ENCODE data around the gene MELTF. TPM values are rescaled to one million over a fixed set of nuclear protein-coding genes. Genes with fewer than 3 reads are reported as not detected.

Gene MELTF
- total RNA-seq, 4 donors from 2014 or later, result 17.3 to 143 (median 50.7) TPM

GRCh38 chr3:196990601-196991007, 39.0 kb downstream of the MELTF start:
- Histone ChIP-seq H3K36me3 (no peaks in the 10 kb centered on the region), H3K9me3 (no peaks in the 10 kb centered on the region), H3K4me1 (peaks cover 0 to 16% (median 0%) of the 10 kb centered on the region in 4 donors), H3K27me3 (no peaks in the 10 kb centered on the region), H3K27ac (no peak overlapping the region), H3K4me3 (no peak overlapping the region)
- TF ChIP-seq CTCF (IDR thresholded peaks at IDR 0.05), result no peak
- TF ChIP-seq POLR2A (IDR thresholded peaks at IDR 0.05), result no peak
- peak in 2 of 3 donors; percentile 23 to 37 for DNase-seq

GRCh38 chr3:196989721-196990262, 39.8 kb downstream of the MELTF start:
- Histone ChIP-seq H3K4me1 (peaks cover 0 to 21% (median 0%) of the 10 kb centered on the region in 4 donors), H3K4me3 (no peak overlapping the region), H3K27ac (no peak overlapping the region), H3K36me3 (no peaks in the 10 kb centered on the region), H3K27me3 (no peaks in the 10 kb centered on the region), H3K9me3 (no peaks in the 10 kb centered on the region)
- peak in 2 of 3 donors; percentile 39 to 40 for DNase-seq
- TF ChIP-seq POLR2A (IDR thresholded peaks at IDR 0.05) (no peak), CTCF (IDR thresholded peaks at IDR 0.05) (no peak)

GRCh38 chr3:196988241-196989029, 41.2 kb downstream of the MELTF start:
- H3K9me3 ChIP-seq, result no peaks in the 10 kb centered on the region
- no peaks in the 10 kb centered on the region for H3K27me3 ChIP-seq
- no peaks in the 10 kb centered on the region for H3K36me3 ChIP-seq
- TF ChIP-seq CTCF (IDR thresholded peaks at IDR 0.05) (peak in 3 of 6 experiments; percentile 6 to 14 (median 7)), POLR2A (IDR thresholded peaks at IDR 0.05) (peak; percentile 20 to 41)
- H3K4me3 ChIP-seq, result no peak overlapping the region
- H3K27ac ChIP-seq, result peak overlapping the region in 3 of 4 donors; percentile 30 to 69 (median 68)
- DNase-seq, result peak in 2 of 3 donors; percentile 83 to 84
- peaks cover 0 to 22% (median 0%) of the 10 kb centered on the region in 4 donors for H3K4me1 ChIP-seq

- peak in 1 of 3 donors; percentile 26 for DNase-seq
- Histone ChIP-seq H3K36me3 (no peaks in the 10 kb centered on the region), H3K9me3 (no peaks in the 10 kb centered on the region), H3K27ac (no peak overlapping the region), H3K4me3 (no peak overlapping the region), H3K4me1 (peaks cover 0 to 22% (median 0%) of the 10 kb centered on the region in 4 donors), H3K27me3 (no peaks in the 10 kb centered on the region)
- TF ChIP-seq POLR2A (IDR thresholded peaks at IDR 0.05) (no peak), CTCF (IDR thresholded peaks at IDR 0.05) (no peak)
Observed at GRCh38 chr3:196987022-196987421, 42.6 kb downstream of the MELTF start.

- Histone ChIP-seq H3K4me3 (no peak overlapping the region), H3K9me3 (no peaks in the 10 kb centered on the region), H3K27me3 (no peaks in the 10 kb centered on the region), H3K36me3 (no peaks in the 10 kb centered on the region), H3K27ac (peak overlapping the region in 1 of 4 donors; percentile 60), H3K4me1 (peaks cover 0 to 22% (median 0%) of the 10 kb centered on the region in 4 donors)
- DNase-seq, result peak in 1 of 3 donors; percentile 1
- TF ChIP-seq CTCF (IDR thresholded peaks at IDR 0.05), result no peak
- TF ChIP-seq POLR2A (IDR thresholded peaks at IDR 0.05), result no peak
Observed at GRCh38 chr3:196985954-196986885, 43.4 kb downstream of the MELTF start.

Measured in Peyer's patch (tissue), 4 donors.